ENCODE data around the gene FSCN2. TPM values are rescaled to one million over a fixed set of nuclear protein-coding genes. Genes with fewer than 3 reads are reported as not detected.

Gene FSCN2
- total RNA-seq, 2 experiments from 2014 or later: 1.6 to 6.7 TPM

GRCh38 chr17:81558941-81559806, 31.0 kb downstream of the FSCN2 start:
- ChIA-PET POLR2A (interaction anchor here (0.8 kb wide), 1 partner anchor 26 kb away, joined by 7 read pairs; no protein-coding TSS in a partner anchor), CTCF (ENCODE audit: unreplicated experiment) (interaction anchor here (0.6 kb wide), 1 partner anchor 45 kb away, joined by 3 read pairs; no protein-coding TSS in a partner anchor)
- no peak overlapping the region for H3K4me3 ChIP-seq (ENCODE audit: low read depth, low read length, poor library complexity, severe bottlenecking)
- H4K20me1 ChIP-seq (ENCODE audit: insufficient read depth, low read length): no peaks in the 10 kb centered on the region
- TF ChIP-seq CTCF (conservative IDR thresholded peaks at IDR 0.05; ENCODE audit: low read length) (0 out of 2 replicates have a peak, but pooled peaks have one; percentile 15), EZH2phosphoT487 (IDR thresholded peaks at IDR 0.05; ENCODE audit: borderline replicate concordance, low read depth, low read length) (no peak)
- H2AFZ ChIP-seq (ENCODE audit: low read length): no peak overlapping the region
- no TSS peak for BruUV-seq (replicated peaks)
- no peak overlapping the region for H3K27ac ChIP-seq (ENCODE audit: low read depth, low read length, poor library complexity, severe bottlenecking)
- H3K4me2 ChIP-seq (ENCODE audit: low read length): no peak overlapping the region
- peaks cover 78% of the 10 kb centered on the region for H3K36me3 ChIP-seq (ENCODE audit: insufficient read depth, low read length)
- intact Hi-C loops (cut with micrococcal nuclease; ENCODE audit: unreplicated experiment): no loop called here
- no peaks in the 10 kb centered on the region for H3K79me2 ChIP-seq (ENCODE audit: insufficient read depth, low read depth, low read length)
- H3K9me2 ChIP-seq (ENCODE audit: insufficient read depth, low read length): no peaks in the 10 kb centered on the region
- no peaks in the 10 kb centered on the region for H3K9me3 ChIP-seq (ENCODE audit: low read length)
- no peak for DNase-seq (ENCODE audit: low spot score)
- peaks cover 12% of the 10 kb centered on the region for H3K4me1 ChIP-seq (ENCODE audit: insufficient read depth, low read length, poor library complexity, severe bottlenecking)

GRCh38 chr17:81561494-81561885, 33.3 kb downstream of the FSCN2 start:
- POLR2A ChIA-PET: interaction anchor here (0.6 to 1.2 kb wide), 3 partner anchors 9 to 60 kb away, joined by 3 to 6 read pairs (median 3); partner anchors contain the start of gene FAAP100
- Histone ChIP-seq H3K36me3 (ENCODE audit: insufficient read depth, low read length) (peaks cover 92% of the 10 kb centered on the region), H3K9me3 (ENCODE audit: low read length) (no peaks in the 10 kb centered on the region), H2AFZ (ENCODE audit: low read length) (no peak overlapping the region), H3K9me2 (ENCODE audit: insufficient read depth, low read length) (no peaks in the 10 kb centered on the region), H4K20me1 (ENCODE audit: insufficient read depth, low read length) (no peaks in the 10 kb centered on the region), H3K4me3 (ENCODE audit: low read depth, low read length, poor library complexity, severe bottlenecking) (no peak overlapping the region), H3K4me2 (ENCODE audit: low read length) (no peak overlapping the region), H3K79me2 (ENCODE audit: insufficient read depth, low read depth, low read length) (no peaks in the 10 kb centered on the region), H3K27ac (ENCODE audit: low read depth, low read length, poor library complexity, severe bottlenecking) (no peak overlapping the region), H3K4me1 (ENCODE audit: insufficient read depth, low read length, poor library complexity, severe bottlenecking) (peaks cover 6% of the 10 kb centered on the region)
- intact Hi-C loops (cut with micrococcal nuclease; ENCODE audit: unreplicated experiment): no loop called here
- CTCF ChIA-PET (ENCODE audit: unreplicated experiment): no interaction called here
- no peak for DNase-seq (ENCODE audit: low spot score)
- TF ChIP-seq EZH2phosphoT487 (IDR thresholded peaks at IDR 0.05; ENCODE audit: borderline replicate concordance, low read depth, low read length) (no peak), CTCF (conservative IDR thresholded peaks at IDR 0.05; ENCODE audit: low read length) (no peak)
- TSS peak; percentile 39 for BruUV-seq (replicated peaks)

Measured in OCI-LY7 (cell line).